Neutrophil (primary cell): ENCODE results near the gene RIC1.

ENCODE experiments used
- H3K27ac ChIP-seq: fragments of 200-600 bp; sonication (generic); 2 replicates; pipeline ENCODE4 v1.5.1; 2016; ENCODE audit warnings: mild to moderate bottlenecking, moderate library complexity
- H3K27me3 ChIP-seq: fragments of 200-600 bp; sonication (generic); 2 replicates; pipeline ENCODE4 v1.6.0; 2016; ENCODE audit warnings: mild to moderate bottlenecking
- H3K36me3 ChIP-seq: fragments of 200-600 bp; sonication (generic); 2 replicates; pipeline ENCODE4 v1.5.1; 2017
- H3K4me1 ChIP-seq, 2 experiments: fragments of 200-600 bp in 1 of 2; sonication (generic) in 1 of 2; 1 replicate in 1 of 2; 2 replicates in 1 of 2; pipeline versions ENCODE4 v1.5.1 to v1.6.1; 2013 to 2016; ENCODE audit warnings: low read depth in 1 of 2, low read length in 1 of 2, mild to moderate bottlenecking in 1 of 2, moderate library complexity in 1 of 2; ENCODE audit not compliant: control insufficient read depth in 1 of 2, insufficient read depth in 1 of 2
- H3K4me3 ChIP-seq, 2 experiments: fragments of 200-600 bp in 1 of 2; sonication (generic) in 1 of 2; 1 replicate in 1 of 2; 2 replicates in 1 of 2; pipeline ENCODE4 v1.5.1; 2013 to 2016; ENCODE audit warnings: low read depth in 1 of 2, low read length in 1 of 2, mild to moderate bottlenecking in 1 of 2, moderate library complexity in 1 of 2
- H3K9me3 ChIP-seq: fragments of 200-600 bp; sonication (generic); 2 replicates; pipeline ENCODE4 v1.5.1; 2016
- TF ChIP-seq, protein P1 (sequence below): fragments of 200-600 bp; sonication (generic); IDR thresholded peaks from 2 replicates; pipeline ENCODE4 v1.5.1; 2016; ENCODE audit warnings: antibody characterized with exemption

The RIC1 gene

DNA sequence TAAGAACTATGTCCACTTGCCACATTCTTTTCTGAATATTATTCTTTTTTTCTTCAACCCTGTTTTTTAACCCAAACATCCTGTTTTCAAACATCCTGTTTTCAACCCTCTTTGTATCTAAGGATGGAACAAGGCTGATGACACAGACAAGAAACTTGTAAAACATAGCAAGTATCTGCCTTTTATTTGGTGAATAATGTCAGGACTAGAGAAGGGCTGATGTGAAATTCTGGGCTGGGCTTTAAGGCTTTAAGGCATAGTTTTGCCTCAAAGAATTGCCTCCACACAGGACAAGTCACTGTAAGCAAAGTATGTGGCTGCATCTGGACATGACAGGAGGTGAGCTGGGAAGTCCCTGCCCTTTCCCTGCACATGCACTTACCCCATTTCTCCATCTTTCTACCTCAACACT, 42.5 kb upstream of the RIC1 start:
- no peak overlapping the region for H3K27ac ChIP-seq

DNA sequence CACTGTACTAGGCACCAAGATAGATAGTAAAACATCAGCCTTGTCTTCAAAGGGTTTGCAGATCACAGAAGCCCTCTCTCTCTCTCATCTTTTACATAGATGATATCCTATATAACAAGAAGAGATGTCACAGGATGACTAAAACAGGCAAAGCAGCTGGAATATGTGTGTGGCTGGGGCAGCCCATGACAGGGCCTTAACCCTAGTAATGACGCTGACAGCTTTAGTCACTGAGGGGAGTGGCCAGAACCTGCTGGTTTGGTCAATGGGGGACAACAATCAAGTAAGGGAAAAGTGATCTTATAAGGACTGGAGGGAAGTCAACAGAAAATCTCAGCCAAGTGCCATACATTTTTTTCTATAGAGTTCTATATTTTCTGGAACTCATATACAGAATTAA, 41.9 kb upstream of the RIC1 start:
- Histone ChIP-seq H3K4me3 (no peak overlapping the region), H3K27ac (no peak overlapping the region), H3K4me1 (no peaks in the 10 kb centered on the region), H3K27me3 (no peaks in the 10 kb centered on the region), H3K36me3 (no peaks in the 10 kb centered on the region), H3K9me3 (no peaks in the 10 kb centered on the region)
- TF ChIP-seq, protein P1, sequence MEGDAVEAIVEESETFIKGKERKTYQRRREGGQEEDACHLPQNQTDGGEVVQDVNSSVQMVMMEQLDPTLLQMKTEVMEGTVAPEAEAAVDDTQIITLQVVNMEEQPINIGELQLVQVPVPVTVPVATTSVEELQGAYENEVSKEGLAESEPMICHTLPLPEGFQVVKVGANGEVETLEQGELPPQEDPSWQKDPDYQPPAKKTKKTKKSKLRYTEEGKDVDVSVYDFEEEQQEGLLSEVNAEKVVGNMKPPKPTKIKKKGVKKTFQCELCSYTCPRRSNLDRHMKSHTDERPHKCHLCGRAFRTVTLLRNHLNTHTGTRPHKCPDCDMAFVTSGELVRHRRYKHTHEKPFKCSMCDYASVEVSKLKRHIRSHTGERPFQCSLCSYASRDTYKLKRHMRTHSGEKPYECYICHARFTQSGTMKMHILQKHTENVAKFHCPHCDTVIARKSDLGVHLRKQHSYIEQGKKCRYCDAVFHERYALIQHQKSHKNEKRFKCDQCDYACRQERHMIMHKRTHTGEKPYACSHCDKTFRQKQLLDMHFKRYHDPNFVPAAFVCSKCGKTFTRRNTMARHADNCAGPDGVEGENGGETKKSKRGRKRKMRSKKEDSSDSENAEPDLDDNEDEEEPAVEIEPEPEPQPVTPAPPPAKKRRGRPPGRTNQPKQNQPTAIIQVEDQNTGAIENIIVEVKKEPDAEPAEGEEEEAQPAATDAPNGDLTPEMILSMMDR: no peak

More for the DNA sequence above, 42.5 kb upstream of the RIC1 start:
- H3K4me1 ChIP-seq: no peaks in the 10 kb centered on the region
- H3K36me3 ChIP-seq: no peaks in the 10 kb centered on the region
- H3K9me3 ChIP-seq: no peaks in the 10 kb centered on the region
- no peak overlapping the region for H3K4me3 ChIP-seq
- no peaks in the 10 kb centered on the region for H3K27me3 ChIP-seq
- TF ChIP-seq, protein P1: no peak

DNA sequence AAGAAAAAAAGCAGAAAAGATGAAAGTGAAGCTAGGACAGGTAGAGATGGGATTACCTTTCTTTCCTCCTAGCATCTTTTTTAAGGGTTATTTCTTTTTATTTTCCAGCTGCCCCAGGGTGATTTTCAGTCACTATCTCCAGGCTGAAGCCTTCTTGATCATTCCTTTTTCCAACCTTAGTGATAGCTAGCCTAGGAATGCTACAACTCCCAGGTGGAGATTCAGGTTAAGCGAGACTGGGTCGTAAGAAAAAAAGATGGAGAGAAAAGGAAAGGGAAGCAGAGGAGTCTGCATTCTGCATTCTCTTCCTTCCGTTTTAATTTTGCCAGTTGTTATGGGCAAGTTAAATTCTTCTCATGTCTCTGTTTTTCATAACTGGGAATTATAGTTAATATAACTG, 36.7 kb upstream of the RIC1 start:
- TF ChIP-seq, protein P1: no peak
- Histone ChIP-seq H3K4me3 (no peak overlapping the region), H3K9me3 (no peaks in the 10 kb centered on the region), H3K36me3 (no peaks in the 10 kb centered on the region), H3K27ac (no peak overlapping the region), H3K4me1 (peaks cover 7 to 9% of the 10 kb centered on the region in 2 experiments), H3K27me3 (no peaks in the 10 kb centered on the region)

DNA sequence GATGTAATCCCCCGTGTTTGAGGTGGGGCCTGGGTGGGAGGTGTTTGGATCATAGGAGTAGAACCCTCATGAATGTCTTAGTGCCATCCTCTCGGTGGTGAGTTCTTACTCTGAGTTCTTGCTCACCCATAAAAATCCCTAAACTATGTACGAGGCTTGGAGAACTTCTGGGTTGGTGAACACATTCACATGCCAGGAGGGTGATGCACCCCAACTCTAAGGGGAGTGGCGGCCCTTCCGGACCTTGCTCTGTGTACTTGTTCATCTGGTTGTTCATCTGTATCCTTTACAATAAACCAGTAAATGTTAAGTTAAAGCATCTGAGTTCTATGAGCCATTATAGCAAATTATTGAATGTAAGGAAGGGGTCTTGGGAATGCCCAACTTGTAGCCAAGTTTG, 36.0 kb upstream of the RIC1 start:
- Histone ChIP-seq H3K4me3 (no peak overlapping the region), H3K36me3 (no peaks in the 10 kb centered on the region), H3K27ac (no peak overlapping the region), H3K27me3 (no peaks in the 10 kb centered on the region), H3K4me1 (peaks cover 7 to 9% of the 10 kb centered on the region in 2 experiments), H3K9me3 (no peaks in the 10 kb centered on the region)
- TF ChIP-seq, protein P1: no peak

DNA sequence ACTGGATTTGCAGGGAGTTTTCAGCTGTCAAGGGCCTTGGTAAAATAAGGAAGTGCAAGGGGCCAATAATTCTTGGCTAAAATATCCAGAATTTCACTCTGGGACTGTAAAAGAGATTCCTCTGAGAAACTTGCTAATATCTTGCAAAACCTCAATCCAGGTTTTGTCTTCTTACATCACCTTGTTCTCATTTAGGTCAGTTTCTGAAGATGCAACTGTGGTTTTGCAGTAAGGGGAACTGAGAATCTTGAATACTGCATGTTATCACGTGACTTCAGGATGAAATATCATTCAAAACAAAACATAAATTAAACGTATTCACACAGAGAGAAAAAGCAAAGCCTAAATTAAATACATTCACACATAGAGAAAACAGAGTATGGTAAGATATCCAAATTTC, 35.0 kb upstream of the RIC1 start:
- Histone ChIP-seq H3K9me3 (no peaks in the 10 kb centered on the region), H3K4me1 (peaks cover 7 to 9% of the 10 kb centered on the region in 2 experiments), H3K27ac (no peak overlapping the region), H3K36me3 (no peaks in the 10 kb centered on the region), H3K4me3 (no peak overlapping the region), H3K27me3 (no peaks in the 10 kb centered on the region)
- TF ChIP-seq, protein P1: no peak

DNA sequence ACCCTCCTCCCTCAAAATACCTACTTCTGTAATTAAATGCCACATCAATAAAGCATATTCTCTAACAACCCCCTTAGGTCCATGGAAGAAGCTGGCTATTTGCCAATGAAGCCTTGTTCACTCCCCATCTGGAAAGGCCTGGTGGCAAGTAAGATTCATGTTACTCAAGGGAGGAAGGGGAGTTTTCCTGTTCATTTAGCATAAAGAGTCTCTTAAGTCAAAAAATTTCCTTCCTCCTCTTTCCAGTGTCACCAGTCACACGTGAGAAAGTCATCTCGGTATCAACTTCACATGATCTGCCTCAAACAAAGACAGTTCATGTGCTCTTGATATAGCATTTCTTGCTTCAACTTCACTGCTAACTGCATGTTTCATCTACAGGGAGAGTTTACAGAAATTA, 32.7 kb upstream of the RIC1 start:
- Histone ChIP-seq H3K36me3 (no peaks in the 10 kb centered on the region), H3K27ac (no peak overlapping the region), H3K9me3 (no peaks in the 10 kb centered on the region), H3K27me3 (no peaks in the 10 kb centered on the region), H3K4me1 (peaks cover 7 to 9% of the 10 kb centered on the region in 2 experiments), H3K4me3 (no peak overlapping the region)
- TF ChIP-seq, protein P1: no peak
